NOMO-1 treated with dmso at 0.1 percent for 144 hours (cell line): ENCODE data around the gene RAP1GAP2.
"Not testable (repeated sequence)": the region's sequence is repeated elsewhere in the genome, so short reads cannot be mapped to it uniquely, and the experiment has no call there.

Experiments used
- DNase-seq: peaks from one replicate; lab custom pipeline; 2025; ENCODE audit not compliant: unreplicated experiment; lab: John Stamatoyannopoulos, UW

RAP1GAP2 gene

DNA sequence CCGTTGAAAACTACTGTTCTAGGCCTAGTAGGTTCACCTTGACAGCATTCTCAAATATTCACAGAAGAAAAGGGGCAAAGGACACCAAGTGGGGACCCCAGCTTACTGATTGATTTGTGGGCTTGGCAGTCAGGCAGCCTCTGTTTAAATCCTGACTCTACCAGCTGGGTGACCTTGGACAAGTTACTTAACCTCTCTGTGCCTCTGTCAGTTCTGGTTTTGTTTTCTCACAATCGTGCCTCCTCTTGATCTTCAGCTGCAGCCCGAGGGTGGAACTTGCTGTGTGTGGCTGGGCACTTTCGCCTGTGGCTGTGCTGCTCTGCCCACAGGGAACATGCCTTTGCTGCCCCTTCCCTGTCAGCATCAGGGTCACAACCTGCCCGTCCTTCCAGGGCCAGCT, 17.8 kb downstream of the RAP1GAP2 start:
- DNase-seq = no peak

DNA sequence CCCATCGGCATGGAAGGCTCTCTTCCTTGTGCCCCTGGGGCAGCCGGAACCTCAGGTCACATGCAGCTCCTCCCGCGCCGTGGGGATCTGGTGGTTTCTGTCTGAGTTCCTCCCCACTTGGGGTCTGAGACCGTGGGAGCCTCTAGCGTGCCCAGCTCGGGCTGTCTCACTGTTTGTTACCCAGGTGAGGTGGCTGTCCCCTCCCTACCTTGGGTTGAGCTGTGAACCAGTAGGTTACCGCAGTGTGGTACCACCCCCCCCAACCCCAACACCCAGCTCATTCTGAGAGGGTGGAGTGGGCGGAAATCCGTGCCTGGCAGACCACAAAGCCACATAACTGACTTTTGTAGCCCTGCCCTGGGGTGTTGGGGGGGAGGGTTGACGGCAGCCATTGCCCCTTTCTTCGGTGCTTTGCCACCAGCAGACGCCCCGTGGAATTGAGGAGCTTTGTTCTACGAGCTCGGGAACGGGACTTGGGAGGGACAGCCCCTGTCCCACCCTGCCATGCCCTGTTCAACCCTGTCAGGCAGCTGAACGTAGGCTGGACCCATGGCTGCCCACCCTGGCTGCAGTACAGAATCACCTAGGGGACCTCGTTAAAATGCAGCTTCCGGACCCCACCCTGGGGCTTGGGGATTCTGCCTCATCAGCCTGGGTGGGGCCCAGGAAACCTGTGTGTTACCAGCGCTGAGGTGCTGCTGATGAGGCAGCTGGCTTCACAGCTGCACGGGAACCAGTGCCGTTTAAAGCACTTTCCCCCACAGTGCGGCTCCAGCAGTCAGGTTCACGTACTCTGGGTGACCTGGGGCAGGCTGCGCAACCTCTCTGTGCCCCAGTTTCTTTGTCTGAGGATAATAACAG, 18.5 kb downstream of the RAP1GAP2 start:
- peak; percentile 28 for DNase-seq

- no peak for DNase-seq
These were observed 19.5 kb downstream of the RAP1GAP2 start for GRCh38 chr17:2815781-2816185.

DNA sequence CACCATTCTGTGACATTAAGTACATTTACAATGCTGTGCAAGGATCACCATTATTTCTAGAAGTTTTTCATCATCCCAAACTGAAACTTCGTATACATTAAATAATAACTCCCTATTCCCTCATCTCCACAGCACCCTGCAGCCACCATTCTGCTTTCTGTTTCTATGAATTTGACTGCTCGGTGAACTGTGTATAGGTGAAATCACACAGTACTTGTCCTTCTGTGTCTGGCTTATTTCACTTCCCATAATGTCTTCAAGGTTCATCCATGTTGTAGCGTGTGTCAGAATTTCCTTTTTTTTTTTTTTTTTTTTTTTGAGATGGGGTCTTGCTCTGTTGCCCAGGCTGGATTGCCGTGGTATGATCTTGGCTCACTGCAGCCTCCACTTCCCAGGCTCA, 20.4 kb downstream of the RAP1GAP2 start:
- DNase-seq = no peak

DNA sequence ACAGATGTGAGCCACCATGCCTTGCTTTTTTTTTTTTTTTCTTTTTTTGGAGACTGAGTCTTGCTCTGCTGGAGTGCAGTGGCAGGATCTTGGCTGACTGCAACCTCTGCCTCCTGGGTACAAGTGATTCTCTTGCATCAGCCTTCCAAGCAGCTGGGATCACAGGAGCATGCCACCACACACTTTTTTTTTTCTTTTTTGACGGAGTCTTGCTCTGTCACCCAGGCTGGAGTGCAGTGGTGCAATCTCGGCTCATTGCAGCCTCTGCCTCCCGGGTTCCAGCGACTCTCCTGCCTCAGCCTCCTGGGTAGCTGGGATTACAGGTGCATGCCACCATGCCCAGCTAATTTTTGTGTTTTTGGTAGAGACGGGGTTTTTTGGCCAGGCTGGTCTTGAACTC, 23.1 kb downstream of the RAP1GAP2 start:
- not testable (repeated sequence) for DNase-seq

DNA sequence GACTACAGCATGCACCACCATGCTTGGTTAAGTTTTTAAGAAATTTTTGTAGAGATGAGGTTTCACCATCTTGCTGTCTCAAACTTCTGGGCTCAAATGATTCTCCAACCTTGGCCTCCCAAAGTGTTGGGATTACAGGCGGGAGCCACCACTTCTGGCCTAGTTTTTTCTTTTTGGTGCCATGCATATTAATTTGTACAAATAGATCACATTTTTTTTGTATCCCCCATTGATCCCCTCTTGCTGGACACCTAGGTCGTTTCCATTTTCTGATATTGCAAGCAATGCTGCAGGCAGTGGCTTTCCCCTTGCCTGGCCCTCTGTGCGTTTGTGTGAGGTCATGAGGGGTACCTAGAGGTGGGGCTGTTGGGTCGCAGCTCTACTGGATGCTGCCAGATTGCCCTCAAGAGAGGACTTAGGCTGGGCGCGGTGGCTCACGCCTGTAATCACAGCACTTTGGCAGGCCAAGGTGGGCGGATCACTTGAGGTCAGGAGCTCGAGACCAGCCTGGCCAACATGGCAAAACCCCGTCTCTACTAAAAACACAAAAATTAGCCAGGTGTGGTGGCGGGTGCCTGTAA, 23.8 kb downstream of the RAP1GAP2 start:
- no peak for DNase-seq

GRCh38 chr17:2821868-2822267, 25.6 kb downstream of the RAP1GAP2 start:
- DNase-seq = no peak

GRCh38 chr17:2822358-2822757, 26.1 kb downstream of the RAP1GAP2 start:
- DNase-seq = no peak

DNA sequence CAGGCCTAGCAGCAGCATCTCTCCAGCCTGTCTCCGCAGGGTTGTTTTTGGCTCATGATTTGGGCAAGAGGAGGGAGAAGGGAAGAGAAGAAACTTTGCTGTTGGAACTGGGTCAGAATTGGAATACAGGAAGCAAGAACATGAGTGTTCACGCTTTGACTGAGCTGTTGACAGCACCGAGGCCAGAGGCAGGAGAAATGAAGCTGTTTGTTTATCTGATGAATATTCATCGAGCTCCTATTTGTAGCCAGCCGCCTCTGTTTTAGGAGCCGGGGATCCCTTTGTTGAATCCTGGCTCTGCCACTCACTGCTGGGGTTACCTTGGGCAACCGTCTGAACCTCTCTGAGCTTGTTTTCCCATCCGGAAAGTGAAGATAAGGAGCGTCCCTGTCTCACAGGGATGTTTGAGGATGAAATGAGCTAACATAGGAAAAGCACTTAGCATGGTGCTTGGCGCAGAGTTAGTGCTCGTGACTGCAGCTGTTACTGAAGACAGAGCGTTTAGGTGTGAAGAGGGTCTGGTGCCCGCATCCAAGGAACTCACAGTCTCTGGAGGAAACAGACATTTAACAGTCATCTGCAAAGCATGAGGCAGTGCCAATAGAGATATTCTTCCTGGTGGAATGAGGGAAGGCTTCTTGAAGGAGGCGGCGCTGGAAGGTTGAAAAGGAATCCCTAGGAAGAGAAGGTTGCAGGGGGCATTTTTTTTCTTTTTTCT, 29.2 kb downstream of the RAP1GAP2 start:
- DNase-seq = no peak

GRCh38 chr17:2828397-2829038, 32.3 kb downstream of the RAP1GAP2 start:
- no peak for DNase-seq

DNA sequence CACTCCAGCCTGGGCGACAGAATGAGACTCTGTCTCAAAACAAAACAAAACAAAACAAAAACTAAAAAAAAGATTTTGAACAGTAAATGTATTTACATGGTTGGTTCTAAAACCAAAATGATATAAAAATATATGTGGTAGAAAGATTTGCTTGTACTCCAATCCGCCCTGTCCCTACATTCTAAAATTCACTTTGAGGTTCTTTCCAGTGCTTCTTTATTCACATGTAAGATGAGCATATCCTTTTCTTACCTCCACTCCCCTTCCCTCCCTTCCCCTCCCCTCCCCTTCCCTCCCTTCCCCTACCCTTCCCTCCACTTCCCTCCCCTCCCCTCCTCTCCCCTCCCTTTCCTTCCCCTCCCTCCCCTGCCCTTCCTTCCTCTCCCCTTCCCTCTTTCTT, 34.4 kb downstream of the RAP1GAP2 start:
- no peak for DNase-seq

GRCh38 chr17:2835780-2836179, 39.5 kb downstream of the RAP1GAP2 start:
- no peak for DNase-seq

DNA sequence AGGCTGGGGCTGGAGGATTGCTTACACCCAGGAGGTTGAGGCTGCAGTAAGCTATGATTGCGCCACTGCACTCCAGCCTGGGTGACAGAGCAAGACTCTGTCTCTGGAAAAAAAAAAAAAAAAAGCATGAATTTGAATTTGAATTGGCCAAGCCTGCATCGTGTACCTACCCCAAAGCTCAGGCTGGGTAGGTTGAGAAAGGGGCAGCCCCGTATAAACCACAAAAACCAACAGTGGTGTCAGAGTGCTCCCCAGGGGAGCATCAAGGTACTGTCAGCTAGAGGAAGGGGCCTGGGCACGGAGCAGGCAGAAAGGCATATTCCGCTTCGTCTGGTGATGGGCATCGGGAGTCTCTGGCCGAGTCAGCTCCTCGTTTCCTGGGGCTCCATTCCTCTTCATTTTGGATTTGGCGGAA, 40.9 kb downstream of the RAP1GAP2 start:
- DNase-seq = no peak

DNA sequence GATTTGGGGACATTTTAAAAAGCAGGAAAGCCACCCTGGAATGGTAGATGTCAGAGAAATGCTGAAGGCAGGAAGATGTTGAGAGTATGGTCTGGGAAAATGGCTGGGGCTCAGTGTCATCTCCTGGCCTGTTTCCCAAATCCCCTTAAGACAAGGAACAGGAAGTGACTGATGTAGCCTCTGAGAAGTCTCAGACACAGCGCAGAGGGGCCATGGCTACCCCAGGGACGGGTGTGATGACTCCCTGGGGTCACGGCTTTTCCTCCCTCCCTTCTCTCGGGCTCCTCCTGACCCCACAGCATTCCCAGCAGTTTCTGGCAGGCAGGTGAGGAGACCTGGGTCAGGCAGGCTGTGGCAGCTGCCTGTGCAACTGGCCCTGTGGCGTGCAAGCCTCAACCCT, 45.4 kb downstream of the RAP1GAP2 start:
- DNase-seq = no peak

GRCh38 chr17:2842464-2842863, 46.2 kb downstream of the RAP1GAP2 start:
- DNase-seq = no peak

GRCh38 chr17:2844416-2844815, 48.2 kb downstream of the RAP1GAP2 start:
- DNase-seq = no peak

- DNase-seq = no peak
These were observed 51.4 kb downstream of the RAP1GAP2 start for GRCh38 chr17:2847381-2848333.

DNA sequence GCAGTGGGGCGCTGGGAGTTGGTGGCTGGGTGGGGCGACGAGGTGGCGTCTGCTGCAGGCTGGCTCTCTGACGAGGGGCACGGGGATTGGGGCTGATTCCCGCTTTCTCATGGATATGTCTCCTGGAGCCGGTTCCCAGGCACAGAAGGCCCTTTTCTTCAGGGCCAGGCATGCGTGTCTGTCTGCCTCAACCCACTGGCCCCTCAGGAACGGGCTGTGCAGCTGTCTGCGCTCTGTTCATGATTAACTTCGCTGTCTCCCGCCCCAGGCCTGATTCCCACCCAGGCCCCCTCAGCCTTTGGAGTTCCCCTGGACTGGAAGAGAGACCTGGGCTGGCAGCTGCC, 53.1 kb downstream of the RAP1GAP2 start:
- no peak for DNase-seq

DNA sequence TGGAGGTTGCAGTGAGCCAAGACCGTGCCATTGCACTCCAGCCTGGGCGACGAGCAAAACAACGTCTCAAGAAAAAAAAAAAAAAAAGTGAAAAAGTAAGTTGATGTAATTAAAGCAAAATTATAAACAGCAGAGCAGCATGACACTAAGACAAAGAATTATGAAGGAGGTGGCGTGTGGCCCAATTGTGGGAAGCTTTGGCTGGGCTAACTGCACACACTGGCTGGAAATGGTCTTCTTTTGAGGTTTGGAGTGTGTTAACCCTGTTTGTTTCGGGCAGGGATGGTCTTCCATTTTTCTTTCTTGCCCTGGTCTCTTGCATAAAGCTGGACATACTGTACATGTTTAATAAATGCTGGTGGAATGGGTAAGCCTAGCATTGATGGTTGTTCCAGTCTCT, 54.8 kb downstream of the RAP1GAP2 start:
- DNase-seq = no peak

DNA sequence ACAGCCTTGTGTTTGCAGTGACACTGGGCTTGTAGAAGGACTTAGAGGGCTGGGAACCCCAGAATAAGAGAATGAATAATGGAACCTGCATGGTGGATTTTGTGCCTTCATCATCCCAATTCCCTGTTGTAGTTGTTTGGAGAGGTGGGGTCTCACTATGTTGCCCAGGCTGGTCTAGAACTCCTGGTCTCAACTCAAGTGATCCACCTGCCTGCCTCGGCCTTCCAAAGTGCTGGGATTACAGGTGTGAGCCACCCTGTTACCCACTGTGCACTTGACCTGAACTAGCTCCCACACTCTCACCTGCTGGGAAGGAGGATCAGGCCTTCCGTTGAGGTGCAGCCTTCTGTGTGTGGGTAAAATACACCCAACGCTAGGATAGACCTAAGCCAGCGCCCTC, 55.4 kb downstream of the RAP1GAP2 start:
- DNase-seq = no peak

- no peak for DNase-seq
These were observed 56.0 kb downstream of the RAP1GAP2 start for GRCh38 chr17:2852221-2852620.
